ENCODE results near the gene NUP62. TPM values are rescaled to one million over a fixed set of nuclear protein-coding genes. Genes with fewer than 3 reads are reported as not detected.

NUP62 gene
- total RNA-seq, 2 donors from 2014 or later = 29.9 to 34.3 TPM

GRCh38 chr19:49953416-49953815, 24.1 kb upstream of the NUP62 start:
- Histone ChIP-seq H3K4me3 (no peak overlapping the region), H3K27me3 (replicated peaks; ENCODE audit: insufficient read depth) (no peaks in the 10 kb centered on the region), H3K27ac (no peak overlapping the region), H3K4me1 (ENCODE audit: control insufficient read depth in 1 of 2, low read depth in 2 of 2) (peaks cover 27 to 43% of the 10 kb centered on the region in 2 donors), H3K9me3 (no peaks in the 10 kb centered on the region), H3K36me3 (no peaks in the 10 kb centered on the region)
- TF ChIP-seq CTCF (IDR thresholded peaks at IDR 0.05) = no peak
- ATAC-seq (ENCODE audit: insufficient number of reproducible peaks, low FRiP score, low read depth) (no peak), DNase-seq (ENCODE audit: low spot score) (no peak)

- no peak for TF ChIP-seq CTCF (IDR thresholded peaks at IDR 0.05)
- Histone ChIP-seq H3K36me3 (no peaks in the 10 kb centered on the region), H3K4me1 (ENCODE audit: control insufficient read depth in 1 of 2, low read depth in 2 of 2) (peaks cover 27 to 43% of the 10 kb centered on the region in 2 donors), H3K9me3 (no peaks in the 10 kb centered on the region), H3K27me3 (replicated peaks; ENCODE audit: insufficient read depth) (no peaks in the 10 kb centered on the region), H3K27ac (no peak overlapping the region), H3K4me3 (no peak overlapping the region)
- DNase-seq (ENCODE audit: low spot score) (no peak), ATAC-seq (ENCODE audit: insufficient number of reproducible peaks, low FRiP score, low read depth) (no peak)
These were observed 23.6 kb upstream of the NUP62 start for GRCh38 chr19:49952906-49953305.

- H3K4me1 ChIP-seq (ENCODE audit: control insufficient read depth in 1 of 2, low read depth in 2 of 2) = peaks cover 27 to 43% of the 10 kb centered on the region in 2 donors
- no peak overlapping the region for H3K4me3 ChIP-seq
- H3K27me3 ChIP-seq (replicated peaks; ENCODE audit: insufficient read depth) = no peaks in the 10 kb centered on the region
- ATAC-seq (ENCODE audit: insufficient number of reproducible peaks, low FRiP score, low read depth) = no peak
- H3K27ac ChIP-seq = no peak overlapping the region
- DNase-seq (ENCODE audit: low spot score) = no peak
- no peaks in the 10 kb centered on the region for H3K9me3 ChIP-seq
- TF ChIP-seq CTCF (IDR thresholded peaks at IDR 0.05) = no peak
- H3K36me3 ChIP-seq = no peaks in the 10 kb centered on the region
These were observed 23.2 kb upstream of the NUP62 start for GRCh38 chr19:49952479-49952836.

- no peak overlapping the region for H3K27ac ChIP-seq
- H3K36me3 ChIP-seq = no peaks in the 10 kb centered on the region
- H3K27me3 ChIP-seq (replicated peaks; ENCODE audit: insufficient read depth) = no peaks in the 10 kb centered on the region
- H3K4me3 ChIP-seq = no peak overlapping the region
- ATAC-seq (ENCODE audit: insufficient number of reproducible peaks, low FRiP score, low read depth) (no peak), DNase-seq (ENCODE audit: low spot score) (no peak)
- H3K9me3 ChIP-seq = no peaks in the 10 kb centered on the region
- no peak for TF ChIP-seq CTCF (IDR thresholded peaks at IDR 0.05)
- H3K4me1 ChIP-seq (ENCODE audit: control insufficient read depth in 1 of 2, low read depth in 2 of 2) = peaks cover 27 to 43% of the 10 kb centered on the region in 2 donors
These were observed 22.6 kb upstream of the NUP62 start for GRCh38 chr19:49951806-49952478.

- TF ChIP-seq CTCF (IDR thresholded peaks at IDR 0.05) = no peak
- H3K36me3 ChIP-seq = no peaks in the 10 kb centered on the region
These were observed 21.7 kb upstream of the NUP62 start for GRCh38 chr19:49950956-49951526.

More at GRCh38 chr19:49950956-49951526, 21.7 kb upstream of the NUP62 start:
- no peak for ATAC-seq (ENCODE audit: insufficient number of reproducible peaks, low FRiP score, low read depth)
- no peak for DNase-seq (ENCODE audit: low spot score)
- Histone ChIP-seq H3K9me3 (no peaks in the 10 kb centered on the region), H3K27me3 (replicated peaks; ENCODE audit: insufficient read depth) (no peaks in the 10 kb centered on the region), H3K4me3 (no peak overlapping the region), H3K4me1 (ENCODE audit: control insufficient read depth in 1 of 2, low read depth in 2 of 2) (peaks cover 27 to 43% of the 10 kb centered on the region in 2 donors), H3K27ac (no peak overlapping the region)
